Measurements from ENCODE around the gene WNK3.

WNK3 gene

DNA sequence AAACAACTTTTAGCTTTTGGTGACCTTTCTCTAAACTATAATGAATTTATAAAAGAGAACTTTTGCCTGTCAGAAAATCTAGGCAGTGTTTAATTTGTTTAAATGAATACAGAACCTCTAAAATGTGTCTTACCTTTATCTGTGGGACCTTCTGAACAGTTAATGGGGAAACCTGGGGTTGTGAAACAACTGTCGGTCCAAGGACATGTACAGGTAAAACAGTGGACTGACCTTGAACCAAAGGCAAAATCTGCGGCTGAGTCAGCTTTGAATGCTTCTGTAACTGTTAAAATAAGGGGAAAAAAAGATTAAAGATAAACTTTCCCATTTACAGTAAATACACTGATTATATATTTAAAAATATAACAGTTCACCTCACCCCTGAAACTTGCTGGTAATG is 65.1 kb downstream of the WNK3 start:
- TF ChIP-seq, protein P1, sequence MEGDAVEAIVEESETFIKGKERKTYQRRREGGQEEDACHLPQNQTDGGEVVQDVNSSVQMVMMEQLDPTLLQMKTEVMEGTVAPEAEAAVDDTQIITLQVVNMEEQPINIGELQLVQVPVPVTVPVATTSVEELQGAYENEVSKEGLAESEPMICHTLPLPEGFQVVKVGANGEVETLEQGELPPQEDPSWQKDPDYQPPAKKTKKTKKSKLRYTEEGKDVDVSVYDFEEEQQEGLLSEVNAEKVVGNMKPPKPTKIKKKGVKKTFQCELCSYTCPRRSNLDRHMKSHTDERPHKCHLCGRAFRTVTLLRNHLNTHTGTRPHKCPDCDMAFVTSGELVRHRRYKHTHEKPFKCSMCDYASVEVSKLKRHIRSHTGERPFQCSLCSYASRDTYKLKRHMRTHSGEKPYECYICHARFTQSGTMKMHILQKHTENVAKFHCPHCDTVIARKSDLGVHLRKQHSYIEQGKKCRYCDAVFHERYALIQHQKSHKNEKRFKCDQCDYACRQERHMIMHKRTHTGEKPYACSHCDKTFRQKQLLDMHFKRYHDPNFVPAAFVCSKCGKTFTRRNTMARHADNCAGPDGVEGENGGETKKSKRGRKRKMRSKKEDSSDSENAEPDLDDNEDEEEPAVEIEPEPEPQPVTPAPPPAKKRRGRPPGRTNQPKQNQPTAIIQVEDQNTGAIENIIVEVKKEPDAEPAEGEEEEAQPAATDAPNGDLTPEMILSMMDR (IDR thresholded peaks at IDR 0.05; ENCODE audit: low read depth, low read length, missing control alignments) = no peak
- no peak for DNase-seq (ENCODE audit: extremely low read depth, low read depth)
- no peak overlapping the region for H3K4me3 ChIP-seq (replicated peaks; ENCODE audit: low read depth, low read length)

DNA sequence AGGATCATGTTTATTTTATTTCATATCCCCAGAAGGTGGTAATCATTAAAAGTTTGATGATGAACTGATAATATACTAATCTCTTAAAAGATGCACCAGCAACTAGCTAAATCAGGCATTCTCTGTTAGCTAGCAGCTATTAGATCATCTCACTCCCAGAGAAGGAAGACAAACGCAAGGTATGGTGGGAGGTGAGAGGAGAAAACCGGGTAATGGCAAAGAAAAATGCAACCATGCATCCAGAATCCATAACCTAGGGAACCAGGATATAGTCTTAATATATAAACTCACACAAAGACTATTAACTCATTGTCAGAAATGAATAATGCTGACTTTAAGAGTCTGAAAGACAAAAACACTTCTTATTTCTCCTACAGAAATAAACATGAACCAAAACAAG is 66.1 kb downstream of the WNK3 start:
- DNase-seq (ENCODE audit: extremely low read depth, low read depth) = no peak
- TF ChIP-seq, protein P1 (IDR thresholded peaks at IDR 0.05; ENCODE audit: low read depth, low read length, missing control alignments) = no peak
- H3K4me3 ChIP-seq (replicated peaks; ENCODE audit: low read depth, low read length) = no peak overlapping the region

DNA sequence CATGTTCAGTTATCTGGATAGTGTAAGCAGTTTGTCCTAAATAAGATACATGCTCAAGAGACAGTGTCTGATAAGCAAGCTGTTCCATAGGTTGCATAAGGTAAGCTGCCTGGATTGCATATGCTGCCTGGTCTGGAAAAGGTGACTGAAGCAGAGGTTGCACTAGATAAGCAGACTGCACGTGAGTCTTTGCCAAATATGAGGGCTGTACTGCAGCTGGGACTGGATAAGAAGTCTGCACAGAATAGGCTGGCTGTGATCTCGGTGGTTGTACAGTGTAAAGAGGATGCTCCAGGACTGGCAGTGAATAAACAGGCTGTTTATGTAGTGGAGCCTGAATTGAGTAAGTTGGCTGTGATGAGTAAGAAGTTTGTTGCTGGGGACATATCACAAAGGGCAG is 68.9 kb downstream of the WNK3 start:
- TF ChIP-seq, protein P1 (IDR thresholded peaks at IDR 0.05; ENCODE audit: low read depth, low read length, missing control alignments) = no peak
- H3K4me3 ChIP-seq (replicated peaks; ENCODE audit: low read depth, low read length) = no peak overlapping the region

DNA sequence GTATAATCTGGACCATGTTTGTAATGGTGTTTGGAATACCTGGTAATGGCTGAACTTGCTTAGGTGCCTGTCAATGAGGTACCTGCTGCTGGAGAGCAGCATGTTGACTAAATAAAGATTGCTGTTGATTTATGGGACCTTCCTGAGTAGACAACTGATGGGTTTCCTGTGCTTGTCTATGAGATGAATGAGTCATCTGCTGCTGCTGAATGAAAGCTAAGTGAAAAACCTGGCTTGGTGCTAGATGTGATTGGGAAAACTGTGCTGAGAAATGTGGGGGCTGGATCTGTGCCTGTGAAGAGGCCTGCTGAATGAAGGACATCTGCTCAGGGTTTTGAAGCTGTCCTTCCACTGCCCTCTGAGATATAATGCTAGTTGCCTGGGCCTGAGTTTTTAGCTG is 69.6 kb downstream of the WNK3 start:
- H3K4me3 ChIP-seq (replicated peaks; ENCODE audit: low read depth, low read length) = no peak overlapping the region
- TF ChIP-seq, protein P1 (IDR thresholded peaks at IDR 0.05; ENCODE audit: low read depth, low read length, missing control alignments) = no peak
- DNase-seq (ENCODE audit: extremely low read depth, low read depth) = no peak

More for the DNA sequence above, 68.9 kb downstream of the WNK3 start:
- no peak for DNase-seq (ENCODE audit: extremely low read depth, low read depth)

DNA sequence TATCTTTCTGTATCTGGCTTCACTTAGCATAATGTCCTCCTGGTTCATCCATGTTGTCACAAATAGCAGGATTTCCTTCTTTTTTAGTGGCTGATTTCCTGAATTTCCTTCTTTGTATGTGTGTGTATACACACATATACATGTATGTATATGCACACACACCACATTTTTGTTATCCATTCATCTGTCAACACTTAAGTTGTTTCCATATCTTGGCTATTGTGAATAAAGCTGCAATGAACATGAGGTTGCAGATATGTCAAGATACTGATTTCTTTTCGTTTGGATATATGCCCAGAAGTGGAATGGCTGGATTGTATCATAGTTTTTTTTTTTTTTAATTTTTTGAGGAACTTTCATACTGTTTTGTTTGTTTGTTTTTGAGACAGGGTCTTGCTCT is 76.2 kb downstream of the WNK3 start:
- TF ChIP-seq, protein P1 (IDR thresholded peaks at IDR 0.05; ENCODE audit: low read depth, low read length, missing control alignments) = no peak
- no peak overlapping the region for H3K4me3 ChIP-seq (replicated peaks; ENCODE audit: low read depth, low read length)
- no peak for DNase-seq (ENCODE audit: extremely low read depth, low read depth)

DNA sequence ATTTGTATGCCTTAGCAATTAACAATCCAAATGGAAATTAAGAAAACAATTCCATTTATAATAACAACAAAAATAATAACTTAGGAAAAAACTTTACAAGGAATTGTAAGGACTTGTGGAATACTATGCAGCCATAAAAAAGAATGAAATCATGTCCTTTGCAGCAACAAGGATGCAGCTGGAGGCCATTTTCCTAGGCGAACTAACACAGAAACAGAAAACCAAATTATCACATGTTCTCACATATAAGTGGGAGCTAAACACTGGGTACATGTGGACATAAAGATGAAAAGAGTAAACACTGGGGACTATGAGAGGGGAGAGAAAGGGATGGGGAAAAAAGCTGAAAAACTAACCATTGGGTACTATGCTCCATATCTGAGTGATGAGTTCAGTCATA is 77.4 kb downstream of the WNK3 start:
- TF ChIP-seq, protein P1 (IDR thresholded peaks at IDR 0.05; ENCODE audit: low read depth, low read length, missing control alignments) = no peak
- DNase-seq (ENCODE audit: extremely low read depth, low read depth) = no peak
- H3K4me3 ChIP-seq (replicated peaks; ENCODE audit: low read depth, low read length) = no peak overlapping the region

DNA sequence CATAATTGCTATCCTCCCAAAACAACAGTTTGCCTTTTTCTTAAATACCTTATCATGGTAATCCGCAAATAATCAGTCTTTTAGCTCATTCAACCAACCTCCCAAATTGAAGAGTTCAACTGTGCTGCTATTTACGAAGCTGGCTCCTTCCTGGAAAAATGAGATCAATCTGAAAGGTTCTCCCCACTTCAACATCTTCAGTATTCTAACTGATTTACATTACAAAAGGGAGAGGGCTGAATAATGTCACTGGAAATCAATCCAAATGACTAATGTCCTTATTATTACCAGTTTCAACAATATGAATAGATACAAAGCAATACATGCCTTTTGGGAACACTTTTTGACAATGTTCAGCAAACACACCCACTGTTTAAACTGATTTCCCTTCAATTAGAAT is 86.2 kb downstream of the WNK3 start:
- no peak overlapping the region for H3K4me3 ChIP-seq (replicated peaks; ENCODE audit: low read depth, low read length)
- TF ChIP-seq, protein P1 (IDR thresholded peaks at IDR 0.05; ENCODE audit: low read depth, low read length, missing control alignments) = no peak
- DNase-seq (ENCODE audit: extremely low read depth, low read depth) = no peak

Measured in HFF-Myc (cell line).